ENCODE measurements around the gene UQCC2. TPM values are rescaled to one million over a fixed set of nuclear protein-coding genes. Genes with fewer than 3 reads are reported as not detected.

Gene UQCC2
- total and polyA plus RNA-seq, 2 donors (not counting 1 experiment from before 2014, with no cell fraction given) = 13.2 to 16.6 TPM

GRCh38 chr6:33702345-33702977 lies 9.0 kb downstream of the UQCC2 start:
- TF ChIP-seq, protein P1, sequence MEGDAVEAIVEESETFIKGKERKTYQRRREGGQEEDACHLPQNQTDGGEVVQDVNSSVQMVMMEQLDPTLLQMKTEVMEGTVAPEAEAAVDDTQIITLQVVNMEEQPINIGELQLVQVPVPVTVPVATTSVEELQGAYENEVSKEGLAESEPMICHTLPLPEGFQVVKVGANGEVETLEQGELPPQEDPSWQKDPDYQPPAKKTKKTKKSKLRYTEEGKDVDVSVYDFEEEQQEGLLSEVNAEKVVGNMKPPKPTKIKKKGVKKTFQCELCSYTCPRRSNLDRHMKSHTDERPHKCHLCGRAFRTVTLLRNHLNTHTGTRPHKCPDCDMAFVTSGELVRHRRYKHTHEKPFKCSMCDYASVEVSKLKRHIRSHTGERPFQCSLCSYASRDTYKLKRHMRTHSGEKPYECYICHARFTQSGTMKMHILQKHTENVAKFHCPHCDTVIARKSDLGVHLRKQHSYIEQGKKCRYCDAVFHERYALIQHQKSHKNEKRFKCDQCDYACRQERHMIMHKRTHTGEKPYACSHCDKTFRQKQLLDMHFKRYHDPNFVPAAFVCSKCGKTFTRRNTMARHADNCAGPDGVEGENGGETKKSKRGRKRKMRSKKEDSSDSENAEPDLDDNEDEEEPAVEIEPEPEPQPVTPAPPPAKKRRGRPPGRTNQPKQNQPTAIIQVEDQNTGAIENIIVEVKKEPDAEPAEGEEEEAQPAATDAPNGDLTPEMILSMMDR (IDR thresholded peaks at IDR 0.05) = peak; percentile 69
- no peak for TF ChIP-seq EZH2 (IDR thresholded peaks at IDR 0.05; ENCODE audit: borderline replicate concordance, insufficient read depth, low read depth, low read length, poor library complexity, severe bottlenecking)
- H3K27ac ChIP-seq (ENCODE audit: low read length in 2 of 2) = no peak overlapping the region
- H3K4me1 ChIP-seq (ENCODE audit: control insufficient read depth in 2 of 2, insufficient read depth in 2 of 2, low read length in 2 of 2) = peaks cover 34 to 38% of the 10 kb centered on the region in 2 donors
- intact Hi-C loops (cut with micrococcal nuclease) = loop anchor here (5.0 kb wide), 1 partner anchor 70 kb away; no protein-coding TSS in a partner anchor
- H3K9ac ChIP-seq (ENCODE audit: low read length) = no peak overlapping the region
- ATAC-seq (ENCODE audit: low read depth) (peak; percentile 64), DNase-seq (no peak)
- ChIA-PET POLR2A (no interaction called here), CTCF (interaction anchor here (0.9 to 6.7 kb wide), 7 partner anchors 9 to 141 kb away, joined by 3 to 213 read pairs (median 17); partner anchors contain the start of genes BAK1, IP6K3, ITPR3 and UQCC2)
- Mint-ChIP-seq H3K4me1 (peaks cover 47% of the 10 kb centered on the region), H3K27me3 (no peaks in the 10 kb centered on the region), H3K9me3 (ENCODE audit: insufficient read depth) (no peaks in the 10 kb centered on the region), H3K27ac (no peak overlapping the region), H3K4me3 (no peak overlapping the region)
- H3K27me3 ChIP-seq (replicated peaks in 1 of 4; ENCODE audit: control extremely low read depth in 1 of 4, control insufficient read depth in 3 of 4, insufficient read depth in 4 of 4, low read length in 3 of 4) = no peaks in the 10 kb centered on the region
- no peaks in the 10 kb centered on the region for H4K20me1 ChIP-seq (ENCODE audit: control insufficient read depth, insufficient read depth, low read length, poor library complexity, severe bottlenecking)
- H2AFZ ChIP-seq (ENCODE audit: insufficient read depth, low read depth, low read length, poor library complexity, severe bottlenecking) = no peak overlapping the region
- H3K9me3 ChIP-seq (ENCODE audit: control extremely low read depth in 1 of 3, control insufficient read depth in 2 of 3, insufficient read depth in 1 of 3, low read length in 2 of 3) = no peaks in the 10 kb centered on the region
- H3K36me3 ChIP-seq (replicated peaks in 1 of 2; ENCODE audit: control extremely low read depth in 1 of 2, control insufficient read depth in 1 of 2, extremely low read depth in 1 of 2, insufficient read depth in 2 of 2, low read length in 1 of 2) = peaks cover 0 to under 1% of the 10 kb centered on the region in 2 experiments
- no peak overlapping the region for H3K4me3 ChIP-seq (ENCODE audit: control extremely low read depth in 1 of 5, extremely low read depth in 1 of 5, insufficient read depth in 1 of 5, low read depth in 2 of 5, low read length in 4 of 5)
- no CpG with 5 or more reads among the region's 1 CpG for WGBS (ENCODE audit: insufficient coverage)
- peaks cover 21% of the 10 kb centered on the region for H3K79me2 ChIP-seq (ENCODE audit: control insufficient read depth, insufficient read depth, low read length)
- H3K4me2 ChIP-seq (replicated peaks; ENCODE audit: low read depth, low read length, poor library complexity, severe bottlenecking) = no peak overlapping the region

Data from B cell (primary cell).